IPS-NIHi7 (cell line): ENCODE measurements around the gene GRIA4.

Source experiments
- DNase-seq: peaks from one replicate; pipeline ENCODE4 v3.0.0; 2012; ENCODE audit warnings: mixed read lengths; ENCODE audit errors: extremely low spot score

GRIA4 gene

GRCh38 chr11:105918039-105918438 lies 308.2 kb downstream of the GRIA4 start:
- DNase-seq = no peak

GRCh38 chr11:105918600-105918999 lies 308.7 kb downstream of the GRIA4 start:
- no peak for DNase-seq

GRCh38 chr11:105923252-105923651 lies 313.4 kb downstream of the GRIA4 start:
- no peak for DNase-seq

- DNase-seq = no peak
Measured at GRCh38 chr11:105923807-105924206, 313.9 kb downstream of the GRIA4 start.

GRCh38 chr11:105929084-105929955 lies 319.4 kb downstream of the GRIA4 start:
- DNase-seq = no peak

- no peak for DNase-seq
Measured at GRCh38 chr11:105933695-105934094, 323.8 kb downstream of the GRIA4 start.

GRCh38 chr11:105935791-105936190 lies 325.9 kb downstream of the GRIA4 start:
- no peak for DNase-seq

- no peak for DNase-seq
Measured at GRCh38 chr11:105937331-105937730, 327.5 kb downstream of the GRIA4 start.

- peak; percentile 11 for DNase-seq
Measured at GRCh38 chr11:105937738-105938137, 327.9 kb downstream of the GRIA4 start.

- no peak for DNase-seq
Measured at GRCh38 chr11:105942921-105943320, 333.0 kb downstream of the GRIA4 start.

GRCh38 chr11:105948918-105949590 lies 339.2 kb downstream of the GRIA4 start:
- DNase-seq = no peak

- DNase-seq = no peak
Measured at GRCh38 chr11:105953886-105954285, 344.0 kb downstream of the GRIA4 start.

- peak; percentile 52 for DNase-seq
Measured at GRCh38 chr11:105960252-105961245, 350.7 kb downstream of the GRIA4 start.

- no peak for DNase-seq
Measured at GRCh38 chr11:105968021-105968697, 358.3 kb downstream of the GRIA4 start.

GRCh38 chr11:105969756-105970155 lies 359.9 kb downstream of the GRIA4 start:
- DNase-seq = no peak

- DNase-seq = no peak
Measured at GRCh38 chr11:105975128-105975527, 365.3 kb downstream of the GRIA4 start.

GRCh38 chr11:105979997-105980703 lies 370.3 kb downstream of the GRIA4 start:
- DNase-seq = no peak

- no peak for DNase-seq
Measured at GRCh38 chr11:105986554-105986953, 376.7 kb downstream of the GRIA4 start.

- no peak for DNase-seq
Measured at GRCh38 chr11:105988197-105988596, 378.3 kb downstream of the GRIA4 start.

- DNase-seq = no peak
Measured at GRCh38 chr11:105989124-105989523, 379.3 kb downstream of the GRIA4 start.

- no peak for DNase-seq
Measured at GRCh38 chr11:105991888-105992287, 382.0 kb downstream of the GRIA4 start.
